NB4 (cell line): ENCODE measurements around the gene KLRK1.
A peak's percentile ranks its signal among the peaks of the same experiment; 100 is the strongest.
"Not testable (repeated sequence)": the region's sequence is repeated elsewhere in the genome, so short reads cannot be mapped to it uniquely, and the experiment has no call there.

Experiments
- DNase-seq: peaks from one replicate; pipeline ENCODE4 v3.0.0; 2010; ENCODE audit warnings: low read depth
- H3K4me3 ChIP-seq: one replicate; pipeline ENCODE4 v1.5.1; 2011; ENCODE audit warnings: mild to moderate bottlenecking, low read depth, low read length, moderate library complexity
- CTCF ChIP-seq: IDR thresholded peaks from one replicate; pipeline ENCODE4 v1.5.1; 2012; ENCODE audit warnings: low read depth, low read length
- MAX ChIP-seq: IDR thresholded peaks from 2 replicates; pipeline ENCODE4 v1.6.1; 2011; ENCODE audit warnings: low read depth, low read length
- MYC ChIP-seq: IDR thresholded peaks from 2 replicates; pipeline ENCODE4 v1.6.1; 2011; ENCODE audit warnings: low read depth, low read length
- POLR2A ChIP-seq: IDR thresholded peaks from 2 replicates; pipeline ENCODE4 v1.6.1; 2011; ENCODE audit warnings: mild to moderate bottlenecking; ENCODE audit not compliant: insufficient read length; ENCODE audit errors: extremely low read depth

Gene KLRK1

GRCh38 chr12:10369557-10370415, 20.1 kb downstream of the KLRK1 start:
- H3K4me3 ChIP-seq, result no peak overlapping the region
- TF ChIP-seq POLR2A (no peak), MAX (no peak), CTCF (no peak), MYC (no peak)
- no peak for DNase-seq

- DNase-seq, result peak; percentile 17
- no peak overlapping the region for H3K4me3 ChIP-seq
- TF ChIP-seq MYC (no peak), POLR2A (no peak), CTCF (no peak), MAX (no peak)
These were observed 21.4 kb downstream of the KLRK1 start for GRCh38 chr12:10368206-10369171.

GRCh38 chr12:10367714-10368113, 22.1 kb downstream of the KLRK1 start:
- DNase-seq, H3K4me3 ChIP-seq: not testable (repeated sequence)

- TF ChIP-seq CTCF (peak; percentile 48), POLR2A (no peak)
- H3K4me3 ChIP-seq, result no peak overlapping the region
- DNase-seq, result peak; percentile 74
These were observed 23.0 kb downstream of the KLRK1 start for GRCh38 chr12:10366875-10367274.

GRCh38 chr12:10365696-10366405, 24.0 kb downstream of the KLRK1 start:
- H3K4me3 ChIP-seq, result peak overlapping the region; percentile 83
- peak; percentile 25 for DNase-seq
- no peak for TF ChIP-seq MYC
- no peak for TF ChIP-seq MAX
- no peak for TF ChIP-seq POLR2A
- TF ChIP-seq CTCF, result no peak
